Cardiac muscle cell (in vitro differentiated cells and primary cell): ENCODE measurements around the gene HUWE1. TPM values are rescaled to one million over a fixed set of nuclear protein-coding genes. Genes with fewer than 3 reads are reported as not detected.

Source experiments
- DNase-seq, 2 donors: peaks; one replicate each; pipeline versions ENCODE4 v3.0.0 to v3.0.0-alpha.2; 2010 to 2017; ENCODE audit warnings: low read depth in 1 of 2, low spot score in 1 of 2
- H3K27ac ChIP-seq: fragments of 200-600 bp; sonication (generic); 2 replicates; pipeline ENCODE4 v1.5.1; 2016
- H3K27me3 ChIP-seq: fragments of 200-600 bp; sonication (generic); 2 replicates; pipeline ENCODE4 v1.6.0; 2016; ENCODE audit warnings: control low read depth
- H3K36me3 ChIP-seq: fragments of 200-600 bp; sonication (generic); 2 replicates; pipeline ENCODE4 v1.5.1; 2016; ENCODE audit warnings: control low read depth
- H3K4me1 ChIP-seq: fragments of 200-600 bp; sonication (generic); 2 replicates; pipeline ENCODE4 v1.8.1; 2017; ENCODE audit warnings: low read depth, mild to moderate bottlenecking, mixed run types
- H3K4me3 ChIP-seq: fragments of 200-600 bp; sonication (generic); 2 replicates; pipeline ENCODE4 v1.5.1; 2016; ENCODE audit warnings: mild to moderate bottlenecking
- H3K9me3 ChIP-seq: fragments of 200-600 bp; sonication (generic); 2 replicates; pipeline ENCODE4 v1.5.1; 2017; ENCODE audit warnings: low read depth, mild to moderate bottlenecking, control low read depth
- CTCF ChIP-seq: IDR thresholded peaks from 2 replicates; pipeline ENCODE4 v1.5.1; 2012; ENCODE audit warnings: low read depth, mild to moderate bottlenecking, low read length
- polyA plus RNA-seq: library from polyadenylated mRNA; unstranded; fragments of >200 nt; fragmentation: Nextera tagmentation; extraction: Ambion mirVana; gene quantifications from 2 replicates; pipeline ENCODE4 v1.2.1, GENCODE V29; 2016
- total RNA-seq: library from RNA; depleted of rRNA; stranded (reverse); fragments of >200 nt; gene quantifications from 2 replicates; pipeline ENCODE4 v1.2.3, GENCODE V29; 2016

The HUWE1 gene
- total and polyA plus RNA-seq, 2 experiments from 2014 or later, result 56.0 to 163 TPM

DNA sequence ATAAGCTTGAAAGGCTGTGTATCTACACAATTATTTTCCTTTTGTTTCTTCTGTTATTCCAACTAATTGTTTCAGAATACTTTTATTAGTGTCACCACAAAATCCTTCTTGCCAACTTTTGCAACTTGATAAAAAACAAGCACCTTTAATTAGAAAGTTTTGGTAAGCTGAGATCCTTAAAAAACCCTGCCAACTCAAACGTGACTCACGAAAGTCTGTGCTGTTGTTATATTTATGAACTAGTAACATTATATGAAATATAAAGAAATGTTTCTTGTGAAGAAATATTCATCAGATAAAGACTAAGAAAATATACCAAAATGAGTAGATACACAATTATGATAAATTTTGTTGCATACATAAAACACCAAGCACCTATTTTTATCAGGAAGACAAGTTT is 49.0 kb downstream of the HUWE1 start:
- peaks cover 19% of the 10 kb centered on the region for H3K36me3 ChIP-seq
- TF ChIP-seq CTCF, result no peak

DNA sequence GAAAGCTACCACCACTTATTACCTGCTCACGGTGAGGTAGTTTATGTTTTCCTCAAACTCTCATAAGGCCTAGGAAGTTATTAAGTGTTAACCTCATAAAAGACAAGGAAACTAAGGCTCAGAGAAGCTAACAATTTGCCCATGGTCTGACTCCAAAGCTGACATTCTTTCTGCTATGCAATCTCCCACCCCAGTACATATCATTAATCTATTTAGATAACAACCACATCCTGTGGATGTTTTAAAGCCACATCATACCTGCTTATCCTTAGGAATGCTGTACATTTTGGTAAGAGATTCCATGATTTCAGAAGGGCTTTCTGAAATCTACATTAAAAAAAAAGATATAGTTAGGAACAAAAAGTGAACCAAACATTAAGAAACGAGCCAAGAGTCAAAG is 55.4 kb downstream of the HUWE1 start:
- no peaks in the 10 kb centered on the region for H3K4me1 ChIP-seq
- H3K4me3 ChIP-seq, result no peak overlapping the region
- peaks cover 38% of the 10 kb centered on the region for H3K36me3 ChIP-seq
- TF ChIP-seq CTCF, result no peak
- H3K27me3 ChIP-seq, result no peaks in the 10 kb centered on the region
- no peak overlapping the region for H3K27ac ChIP-seq
- H3K9me3 ChIP-seq, result no peaks in the 10 kb centered on the region
- peak in 1 of 2 donors; percentile 33 for DNase-seq

More for the DNA sequence above, 49.0 kb downstream of the HUWE1 start:
- Histone ChIP-seq H3K4me1 (no peaks in the 10 kb centered on the region), H3K27ac (no peak overlapping the region), H3K4me3 (no peak overlapping the region), H3K9me3 (no peaks in the 10 kb centered on the region), H3K27me3 (no peaks in the 10 kb centered on the region)
- no peak for DNase-seq

GRCh38 chrX:53630261-53630660 is 56.3 kb downstream of the HUWE1 start:
- H3K4me1 ChIP-seq, result no peaks in the 10 kb centered on the region
- peaks cover 38% of the 10 kb centered on the region for H3K36me3 ChIP-seq
- H3K27ac ChIP-seq, result no peak overlapping the region
- H3K27me3 ChIP-seq, result no peaks in the 10 kb centered on the region
- no peak for TF ChIP-seq CTCF
- H3K4me3 ChIP-seq, result no peak overlapping the region
- DNase-seq, result no peak
- H3K9me3 ChIP-seq, result no peaks in the 10 kb centered on the region

- Histone ChIP-seq H3K9me3 (no peaks in the 10 kb centered on the region), H3K4me3 (no peak overlapping the region), H3K27me3 (no peaks in the 10 kb centered on the region), H3K4me1 (no peaks in the 10 kb centered on the region), H3K36me3 (peaks cover 17% of the 10 kb centered on the region), H3K27ac (no peak overlapping the region)
- TF ChIP-seq CTCF, result no peak
- DNase-seq, result no peak
These were observed 64.1 kb downstream of the HUWE1 start for GRCh38 chrX:53622431-53622830.

GRCh38 chrX:53621418-53621986 is 65.0 kb downstream of the HUWE1 start:
- H3K9me3 ChIP-seq, result no peaks in the 10 kb centered on the region
- no peak for DNase-seq
- H3K4me1 ChIP-seq, result no peaks in the 10 kb centered on the region
- H3K27me3 ChIP-seq, result no peaks in the 10 kb centered on the region
- no peak for TF ChIP-seq CTCF
- peaks cover 18% of the 10 kb centered on the region for H3K36me3 ChIP-seq
- H3K27ac ChIP-seq, result no peak overlapping the region
- H3K4me3 ChIP-seq, result no peak overlapping the region
